ENCODE results near the gene ZNF398.

Gene ZNF398

GRCh38 chr7:149214020-149214720, 66.9 kb downstream of the ZNF398 start:
- no peaks in the 10 kb centered on the region for H3F3A ChIP-seq (ENCODE audit: insufficient read depth, low read length)
- no peak overlapping the region for H3K27ac ChIP-seq (ENCODE audit: low read depth, low read length, poor library complexity, severe bottlenecking)
- H3K4me2 ChIP-seq (ENCODE audit: low read length), result no peak overlapping the region
- H3K4me1 ChIP-seq (ENCODE audit: insufficient read depth, low read length, severe bottlenecking), result no peaks in the 10 kb centered on the region
- TF ChIP-seq CTCF (IDR thresholded peaks at IDR 0.05; ENCODE audit: low read length) (no peak), EZH2 (IDR thresholded peaks at IDR 0.05; ENCODE audit: borderline replicate concordance, low read length) (no peak)
- H3K9me3 ChIP-seq (ENCODE audit: low read length), result no peaks in the 10 kb centered on the region
- peaks cover 82% of the 10 kb centered on the region for H3K36me3 ChIP-seq (ENCODE audit: insufficient read depth, low read length)
- H3K9ac ChIP-seq (ENCODE audit: low read length), result no peak overlapping the region
- no peaks in the 10 kb centered on the region for H3K9me2 ChIP-seq (ENCODE audit: low read depth, low read length)
- H3K4me3 ChIP-seq (ENCODE audit: low read depth, low read length, poor library complexity, severe bottlenecking), result no peak overlapping the region
- H3K79me2 ChIP-seq (ENCODE audit: insufficient read depth, low read length), result no peaks in the 10 kb centered on the region
- H4K20me1 ChIP-seq (ENCODE audit: insufficient read depth, low read length), result no peaks in the 10 kb centered on the region
- H2AFZ ChIP-seq (ENCODE audit: low read length), result no peak overlapping the region
- no peaks in the 10 kb centered on the region for H3K27me3 ChIP-seq (ENCODE audit: insufficient read depth, low read length)

- peaks cover 66% of the 10 kb centered on the region for H3K36me3 ChIP-seq (ENCODE audit: insufficient read depth, low read length)
- H3K9me2 ChIP-seq (ENCODE audit: low read depth, low read length), result no peaks in the 10 kb centered on the region
- no peaks in the 10 kb centered on the region for H3K4me1 ChIP-seq (ENCODE audit: insufficient read depth, low read length, severe bottlenecking)
- H3K9me3 ChIP-seq (ENCODE audit: low read length), result no peaks in the 10 kb centered on the region
- no peaks in the 10 kb centered on the region for H4K20me1 ChIP-seq (ENCODE audit: insufficient read depth, low read length)
- H3K4me3 ChIP-seq (ENCODE audit: low read depth, low read length, poor library complexity, severe bottlenecking), result no peak overlapping the region
- no peak overlapping the region for H3K9ac ChIP-seq (ENCODE audit: low read length)
- no peak overlapping the region for H3K27ac ChIP-seq (ENCODE audit: low read depth, low read length, poor library complexity, severe bottlenecking)
- H3K79me2 ChIP-seq (ENCODE audit: insufficient read depth, low read length), result no peaks in the 10 kb centered on the region
- H3K4me2 ChIP-seq (ENCODE audit: low read length), result no peak overlapping the region
- no peak overlapping the region for H2AFZ ChIP-seq (ENCODE audit: low read length)
- no peaks in the 10 kb centered on the region for H3K27me3 ChIP-seq (ENCODE audit: insufficient read depth, low read length)
- no peaks in the 10 kb centered on the region for H3F3A ChIP-seq (ENCODE audit: insufficient read depth, low read length)
- no peak for TF ChIP-seq EZH2 (IDR thresholded peaks at IDR 0.05; ENCODE audit: borderline replicate concordance, low read length)
- TF ChIP-seq CTCF (IDR thresholded peaks at IDR 0.05; ENCODE audit: low read length), result no peak
Measured at GRCh38 chr7:149216402-149216801, 69.1 kb downstream of the ZNF398 start.

GRCh38 chr7:149217570-149217969, 70.3 kb downstream of the ZNF398 start:
- H3K27me3 ChIP-seq (ENCODE audit: insufficient read depth, low read length), result no peaks in the 10 kb centered on the region
- no peaks in the 10 kb centered on the region for H3K4me1 ChIP-seq (ENCODE audit: insufficient read depth, low read length, severe bottlenecking)
- no peak overlapping the region for H3K27ac ChIP-seq (ENCODE audit: low read depth, low read length, poor library complexity, severe bottlenecking)
- H3K79me2 ChIP-seq (ENCODE audit: insufficient read depth, low read length), result no peaks in the 10 kb centered on the region
- H3K4me3 ChIP-seq (ENCODE audit: low read depth, low read length, poor library complexity, severe bottlenecking), result no peak overlapping the region
- H2AFZ ChIP-seq (ENCODE audit: low read length), result no peak overlapping the region
- H3F3A ChIP-seq (ENCODE audit: insufficient read depth, low read length), result no peaks in the 10 kb centered on the region
- H3K9me3 ChIP-seq (ENCODE audit: low read length), result no peaks in the 10 kb centered on the region
- H3K9ac ChIP-seq (ENCODE audit: low read length), result no peak overlapping the region
- TF ChIP-seq CTCF (IDR thresholded peaks at IDR 0.05; ENCODE audit: low read length) (no peak), EZH2 (IDR thresholded peaks at IDR 0.05; ENCODE audit: borderline replicate concordance, low read length) (no peak)
- peaks cover 55% of the 10 kb centered on the region for H3K36me3 ChIP-seq (ENCODE audit: insufficient read depth, low read length)
- no peaks in the 10 kb centered on the region for H3K9me2 ChIP-seq (ENCODE audit: low read depth, low read length)
- no peaks in the 10 kb centered on the region for H4K20me1 ChIP-seq (ENCODE audit: insufficient read depth, low read length)
- no peak overlapping the region for H3K4me2 ChIP-seq (ENCODE audit: low read length)
